Smooth muscle cell (in vitro differentiated cells): Measurements from ENCODE around the gene LIMS1. TPM values are rescaled to one million over a fixed set of nuclear protein-coding genes. Genes with fewer than 3 reads are reported as not detected.
"Not testable (repeated sequence)": the region's sequence is repeated elsewhere in the genome, so short reads cannot be mapped to it uniquely, and the experiment has no call there.

Experiments
- DNase-seq: peaks from one replicate; lab custom pipeline; 2025; ENCODE audit not compliant: unreplicated experiment; lab: John Stamatoyannopoulos, UW
- H2AFZ ChIP-seq: fragments of 200-600 bp; sonication (generic); 2 replicates; pipeline ENCODE4 v1.6.0; 2016; ENCODE audit warnings: antibody characterized with exemption, low read depth, mild to moderate bottlenecking
- H3F3A ChIP-seq: fragments of 200-600 bp; sonication (generic); 2 replicates; pipeline ENCODE4 v1.6.0; 2017; ENCODE audit warnings: antibody characterized with exemption, low read depth
- H3K27ac ChIP-seq: fragments of 200-600 bp; sonication (generic); 2 replicates; pipeline ENCODE4 v1.5.1; 2016; ENCODE audit warnings: low read depth, mild to moderate bottlenecking
- H3K27me3 ChIP-seq: fragments of 200-600 bp; sonication (generic); 2 replicates; pipeline ENCODE4 v1.6.1; 2016; ENCODE audit warnings: low read depth, mild to moderate bottlenecking
- H3K36me3 ChIP-seq: fragments of 200-600 bp; sonication (generic); 2 replicates; pipeline ENCODE4 v1.5.1; 2016; ENCODE audit warnings: low read depth
- H3K4me1 ChIP-seq: fragments of 200-600 bp; sonication (generic); 2 replicates; pipeline ENCODE4 v1.5.1; 2016; ENCODE audit warnings: low read depth
- H3K4me2 ChIP-seq: fragments of 200-600 bp; sonication (generic); 2 replicates; pipeline ENCODE4 v1.6.0; 2016; ENCODE audit warnings: mild to moderate bottlenecking
- H3K4me3 ChIP-seq: fragments of 200-600 bp; sonication (generic); 2 replicates; pipeline ENCODE4 v1.5.1; 2016; ENCODE audit warnings: mild to moderate bottlenecking
- H3K79me2 ChIP-seq: fragments of 200-600 bp; sonication (generic); 2 replicates; pipeline ENCODE4 v1.6.0; 2016; ENCODE audit warnings: low read depth, mild to moderate bottlenecking
- H3K9ac ChIP-seq: fragments of 200-600 bp; sonication (generic); 2 replicates; pipeline ENCODE4 v1.6.0; 2016; ENCODE audit warnings: low read depth
- H3K9me3 ChIP-seq: fragments of 200-600 bp; sonication (generic); replicated peaks from 2 replicates; pipeline ENCODE4 v1.5.1; 2016; ENCODE audit warnings: low read depth
- H4K20me1 ChIP-seq: fragments of 200-600 bp; sonication (generic); 2 replicates; pipeline ENCODE4 v1.6.0; 2016; ENCODE audit warnings: low read depth
- WGBS: methylation state at CpG from one replicate; pipeline ENCODE4 v1.1.7; 2016; ENCODE audit warnings: low lambda C conversion rate; 5-methylcytosine and 5-hydroxymethylcytosine counted together
- polyA plus RNA-seq: library from polyadenylated mRNA; unstranded; fragments of >200 nt; fragmentation: Nextera tagmentation; extraction: Ambion mirVana; gene quantifications from 2 replicates; pipeline ENCODE4 v1.2.1, GENCODE V29; 2016
- total RNA-seq: library from RNA; depleted of rRNA; stranded (reverse); fragments of >200 nt; gene quantifications from 2 replicates; pipeline ENCODE4 v1.2.3, GENCODE V29; 2014

LIMS1 gene
- total and polyA plus RNA-seq, 2 experiments from 2014 or later, result 56.9 to 155 TPM

GRCh38 chr2:108664089-108664488, 129.8 kb downstream of the LIMS1 start:
- not testable (repeated sequence) for H3K4me3 ChIP-seq, H3K4me2 ChIP-seq, H3K4me1 ChIP-seq, H3K27ac ChIP-seq, H3K36me3 ChIP-seq, H3F3A ChIP-seq, H3K9ac ChIP-seq, H2AFZ ChIP-seq, DNase-seq, H3K79me2 ChIP-seq, H4K20me1 ChIP-seq, H3K9me3 ChIP-seq, H3K27me3 ChIP-seq
- 95% methylated on average over 3 of the region's 3 CpGs for WGBS

DNA sequence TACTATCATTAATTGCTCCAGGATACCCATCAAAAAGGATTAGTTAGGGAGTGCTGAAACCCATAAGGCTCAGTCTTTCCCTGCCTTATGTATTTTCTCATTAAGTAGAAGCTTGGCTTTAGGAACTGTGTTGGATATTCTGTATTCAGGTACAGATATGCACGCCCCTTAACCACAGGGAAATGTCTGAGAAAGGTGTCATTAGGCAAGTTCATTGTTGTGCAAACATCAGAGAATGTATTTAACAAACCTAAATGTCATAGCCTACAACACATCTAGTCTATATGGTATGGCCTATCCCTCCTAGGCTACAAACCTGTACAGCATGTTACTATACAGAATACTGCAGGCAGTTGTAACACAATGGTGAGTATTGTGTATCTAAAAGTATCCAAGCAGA, 130.7 kb downstream of the LIMS1 start:
- H3K79me2 ChIP-seq, result peaks cover 11% of the 10 kb centered on the region
- H3K4me2 ChIP-seq, H3K4me1 ChIP-seq, H3F3A ChIP-seq, H3K36me3 ChIP-seq, H3K9ac ChIP-seq, H3K27ac ChIP-seq, H3K4me3 ChIP-seq, DNase-seq, H2AFZ ChIP-seq, H3K9me3 ChIP-seq, H3K27me3 ChIP-seq, H4K20me1 ChIP-seq: not testable (repeated sequence)
- 88% methylated on average over 1 of the region's 1 CpG for WGBS

- DNase-seq, H3K9me3 ChIP-seq, H3K27ac ChIP-seq, H4K20me1 ChIP-seq, H3K36me3 ChIP-seq, H3F3A ChIP-seq, H3K4me1 ChIP-seq, H3K27me3 ChIP-seq, H2AFZ ChIP-seq, H3K4me3 ChIP-seq, H3K9ac ChIP-seq, H3K4me2 ChIP-seq: not testable (repeated sequence)
- H3K79me2 ChIP-seq, result peaks cover 11% of the 10 kb centered on the region
- WGBS, result 85% methylated on average over 2 of the region's 4 CpGs
Observed at GRCh38 chr2:108665975-108666374, 131.7 kb downstream of the LIMS1 start.

- H3K27ac ChIP-seq, H2AFZ ChIP-seq, H3F3A ChIP-seq, H3K4me1 ChIP-seq, H3K27me3 ChIP-seq, H3K9ac ChIP-seq, H3K4me2 ChIP-seq, H3K9me3 ChIP-seq, DNase-seq, H4K20me1 ChIP-seq, H3K4me3 ChIP-seq, H3K36me3 ChIP-seq: not testable (repeated sequence)
- H3K79me2 ChIP-seq, result peaks cover 11% of the 10 kb centered on the region
- 95% methylated on average over 2 of the region's 2 CpGs for WGBS
Observed at GRCh38 chr2:108667140-108667539, 132.9 kb downstream of the LIMS1 start.

DNA sequence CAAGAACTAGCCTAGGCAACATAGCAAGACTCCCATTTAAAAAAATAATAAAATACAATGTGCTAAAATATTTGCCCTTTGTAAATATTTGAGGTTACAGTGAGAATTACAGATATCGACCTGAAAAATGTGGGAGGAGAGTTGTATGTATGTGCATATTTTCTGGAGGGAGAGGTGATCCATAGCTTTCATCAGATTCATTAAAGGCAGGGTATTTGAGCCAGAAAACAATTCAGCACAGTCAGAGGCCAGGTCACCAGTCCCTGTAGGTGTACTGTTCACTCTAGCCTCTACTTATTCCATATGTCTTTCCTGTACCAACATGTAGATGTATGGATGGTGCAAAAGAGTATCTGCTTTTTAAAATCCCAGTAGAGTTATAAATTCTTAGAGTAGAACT, 136.0 kb downstream of the LIMS1 start:
- not testable (repeated sequence) for H3K36me3 ChIP-seq, H3F3A ChIP-seq, DNase-seq, H2AFZ ChIP-seq, H3K4me1 ChIP-seq, H3K4me3 ChIP-seq, H3K27ac ChIP-seq, H3K27me3 ChIP-seq, H3K9ac ChIP-seq, H3K9me3 ChIP-seq, H4K20me1 ChIP-seq, H3K4me2 ChIP-seq, H3K79me2 ChIP-seq
- WGBS, result 92% methylated on average over 1 of the region's 1 CpG

DNA sequence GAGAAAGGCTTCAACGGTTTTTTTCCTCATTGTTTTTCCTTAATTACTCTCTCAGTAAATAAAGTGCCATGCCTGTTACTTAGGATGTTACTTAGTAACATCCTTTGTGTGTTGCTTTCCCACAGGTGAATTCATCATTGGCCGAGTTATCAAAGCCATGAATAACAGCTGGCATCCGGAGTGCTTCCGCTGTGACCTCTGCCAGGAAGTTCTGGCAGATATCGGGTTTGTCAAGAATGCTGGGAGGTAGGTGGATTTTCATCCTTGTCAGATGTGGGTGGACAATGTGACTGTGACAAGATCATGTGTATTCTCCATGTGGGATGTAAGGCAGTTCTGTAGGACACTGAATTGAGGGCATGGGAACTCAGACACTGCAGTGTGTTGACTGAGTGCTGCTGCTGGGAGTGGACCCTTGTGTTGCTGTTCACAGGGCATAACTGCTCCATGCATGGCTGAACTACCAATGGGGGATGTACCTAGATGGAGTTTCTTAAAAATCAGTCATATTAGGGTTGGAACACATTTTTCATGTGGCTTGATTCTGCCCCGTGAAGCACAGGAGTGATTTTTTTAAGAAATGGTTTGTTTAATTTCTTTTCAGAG, 138.0 kb downstream of the LIMS1 start:
- not testable (repeated sequence) for H3K9me3 ChIP-seq, H3K4me3 ChIP-seq, H2AFZ ChIP-seq, H3K9ac ChIP-seq, H3K27ac ChIP-seq, H3F3A ChIP-seq, H3K4me1 ChIP-seq, H3K36me3 ChIP-seq, DNase-seq, H3K4me2 ChIP-seq, H4K20me1 ChIP-seq, H3K79me2 ChIP-seq, H3K27me3 ChIP-seq
- 92% methylated on average over 2 of the region's 6 CpGs for WGBS

- WGBS, result 100% methylated on average over 1 of the region's 1 CpG
- not testable (repeated sequence) for H3F3A ChIP-seq, H3K27ac ChIP-seq, H3K79me2 ChIP-seq, H3K4me2 ChIP-seq, H3K9me3 ChIP-seq, H3K27me3 ChIP-seq, H3K36me3 ChIP-seq, H3K9ac ChIP-seq, H2AFZ ChIP-seq, H3K4me3 ChIP-seq, H4K20me1 ChIP-seq, DNase-seq, H3K4me1 ChIP-seq
Observed at GRCh38 chr2:108676522-108676921, 142.3 kb downstream of the LIMS1 start.

GRCh38 chr2:108677239-108677744, 143.0 kb downstream of the LIMS1 start:
- H3K27ac ChIP-seq, H3K9me3 ChIP-seq, H3K4me2 ChIP-seq, DNase-seq, H3K27me3 ChIP-seq, H4K20me1 ChIP-seq, H3K4me1 ChIP-seq, H3K36me3 ChIP-seq, H3F3A ChIP-seq, H3K79me2 ChIP-seq, H2AFZ ChIP-seq, H3K4me3 ChIP-seq, H3K9ac ChIP-seq: not testable (repeated sequence)
- WGBS, result 96% methylated on average over 4 of the region's 4 CpGs

DNA sequence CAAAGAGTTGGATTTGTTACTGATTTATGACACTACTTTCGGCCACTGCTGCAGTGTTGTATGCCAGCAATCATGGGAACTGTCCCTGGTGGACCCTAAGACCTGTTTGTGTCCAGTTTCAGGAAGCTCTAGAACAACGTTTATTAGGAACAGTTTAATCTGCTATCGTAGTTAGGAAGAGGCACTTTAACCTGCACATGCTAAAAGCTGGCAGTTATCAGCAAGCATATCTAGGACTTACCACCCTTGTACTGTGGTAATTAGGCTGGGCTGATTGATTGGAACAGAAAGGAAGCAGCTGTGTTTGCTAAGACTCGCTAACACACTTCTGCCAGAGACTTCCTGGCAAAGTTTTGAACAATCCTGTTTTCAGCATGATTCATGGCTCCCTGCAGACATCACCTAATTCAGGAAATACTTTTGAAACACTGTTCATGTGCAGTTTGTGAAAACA, 144.0 kb downstream of the LIMS1 start:
- H3K4me3 ChIP-seq, DNase-seq, H3K9me3 ChIP-seq, H3F3A ChIP-seq, H2AFZ ChIP-seq, H3K9ac ChIP-seq, H3K27me3 ChIP-seq, H3K36me3 ChIP-seq, H3K4me1 ChIP-seq, H3K79me2 ChIP-seq, H4K20me1 ChIP-seq, H3K4me2 ChIP-seq: not testable (repeated sequence)
- WGBS, result 44% methylated on average over 4 of the region's 4 CpGs
- H3K27ac ChIP-seq, result peak overlapping the region; percentile 19
